K562 (cell line): ENCODE data around the gene HPDL. TPM values are rescaled to one million over a fixed set of nuclear protein-coding genes. Genes with fewer than 3 reads are reported as not detected.

Experiments used
- E2F6 ChIP-seq, 2 experiments: IDR thresholded peaks; 2 replicates each; pipeline ENCODE4 v1.6.1; 2011; ENCODE audit warnings: borderline replicate concordance in 1 of 2, control low read depth in 1 of 2, low read depth in 1 of 2, low read length in 1 of 2, mild to moderate bottlenecking in 1 of 2, mixed read lengths in 1 of 2, moderate library complexity in 1 of 2; ENCODE audit not compliant: insufficient read depth in 1 of 2, insufficient read length in 1 of 2, poor library complexity in 1 of 2, severe bottlenecking in 1 of 2; ENCODE audit errors: extremely low read depth in 1 of 2
- EGR1 ChIP-seq: fragments of 450-650 bp; conservative IDR thresholded peaks from 2 replicates; pipeline ENCODE4 v1.6.1; 2017; ENCODE audit warnings: mild to moderate bottlenecking
- ETS1 ChIP-seq: conservative IDR thresholded peaks from 2 replicates; pipeline ENCODE4 v1.6.1; 2011; ENCODE audit warnings: low read depth, mild to moderate bottlenecking, low read length; ENCODE audit not compliant: control insufficient read depth
- ETS2 ChIP-seq: IDR thresholded peaks from 2 replicates; pipeline ENCODE4 v1.6.1; 2016; ENCODE audit warnings: borderline replicate concordance, missing genetic modification characterization, mild to moderate bottlenecking, moderate library complexity, missing compliant biosample characterization; ENCODE audit not compliant: poor library complexity, severe bottlenecking
- HNRNPH1 ChIP-seq: fragments of 200-400 bp; formaldehyde crosslinking; optimal IDR thresholded peaks from 2 replicates; pipeline ENCODE3; 2017; ENCODE audit warnings: low read depth, mild to moderate bottlenecking, low read length, moderate library complexity
- MAFF ChIP-seq: IDR thresholded peaks from 2 replicates; pipeline ENCODE4 v1.6.1; 2012; ENCODE audit warnings: low read length, improper control_type of control experiment
- NCOA2 ChIP-seq, 2 experiments: fragments of 450-650 bp; IDR thresholded peaks; 2 replicates each; pipeline ENCODE4 v1.6.1; 2018; ENCODE audit warnings: mild to moderate bottlenecking in 2 of 2, moderate library complexity in 1 of 2; ENCODE audit not compliant: partially characterized antibody in 2 of 2
- NKRF ChIP-seq: fragments of 450-650 bp; IDR thresholded peaks from 2 replicates; pipeline ENCODE4 v1.6.1; 2016; ENCODE audit warnings: borderline replicate concordance
- PHF20 ChIP-seq: fragments of 450-650 bp; IDR thresholded peaks from 2 replicates; pipeline ENCODE4 v1.6.1; 2018; ENCODE audit not compliant: partially characterized antibody
- POLR2A ChIP-seq: fragments of 450-650 bp; conservative IDR thresholded peaks from 2 replicates; pipeline ENCODE4 v1.6.1; 2016
- RBM22 ChIP-seq: fragments of 200-400 bp; formaldehyde crosslinking; IDR thresholded peaks from 2 replicates; pipeline ENCODE4 v1.6.1; 2018; ENCODE audit warnings: low read length, low read depth; ENCODE audit not compliant: poor library complexity, severe bottlenecking
- RNF2 ChIP-seq: sonication (generic); IDR thresholded peaks from 2 replicates; pipeline ENCODE4 v1.6.1; 2016
- SAFB ChIP-seq: fragments of 200-400 bp; formaldehyde crosslinking; IDR thresholded peaks from 2 replicates; pipeline ENCODE4 v1.6.1; 2017; ENCODE audit warnings: low read depth, low read length, borderline replicate concordance
- TCF7 ChIP-seq: sonication (generic); IDR thresholded peaks from 2 replicates; pipeline ENCODE4 v1.6.1; 2016; ENCODE audit warnings: antibody characterized with exemption, borderline replicate concordance
- ZFX ChIP-seq: sonication (generic); formaldehyde crosslinking; IDR thresholded peaks from 2 replicates; pipeline ENCODE4 v1.8.0; 2022; ENCODE audit warnings: mild to moderate bottlenecking, missing genetic modification reagents, moderate library complexity
- ZNF133 ChIP-seq: fragments of 250-450 bp; sonication (Bioruptor Pico); IDR thresholded peaks from 2 replicates; pipeline ENCODE4 v1.4.0; 2020; ENCODE audit warnings: mild to moderate bottlenecking
- ZNF212 ChIP-seq: fragments of 450-650 bp; formaldehyde crosslinking; IDR thresholded peaks from 2 replicates; pipeline ENCODE4 v1.4.0; 2020; ENCODE audit warnings: mild to moderate bottlenecking
- ZNF239 ChIP-seq: fragments of 250-450 bp; sonication (Bioruptor Pico); IDR thresholded peaks from 2 replicates; pipeline ENCODE4 v1.4.0; 2020; ENCODE audit warnings: mild to moderate bottlenecking
- ZZZ3 ChIP-seq: fragments of 450-650 bp; IDR thresholded peaks from 2 replicates; pipeline ENCODE4 v1.6.1; 2016; ENCODE audit warnings: antibody characterized with exemption, mild to moderate bottlenecking, moderate library complexity
- polyA plus RNA-seq, 8 experiments: library from polyadenylated mRNA; depleted of rRNA in 4 of 8; stranded (reverse) in 5 of 8; unstranded in 3 of 8; fragments of >200 nt; fragmentation: Nextera tagmentation in 2 of 8; fragmentation: Illumina TruSeq in 1 of 8; extraction: Ambion mirVana in 2 of 8; extraction: Trizol in 1 of 8; gene quantifications; 2 replicates each; pipeline versions ENCODE4 v1.2.1 to v1.2.3, GENCODE V29; 2011 to 2014; ENCODE audit warnings: inconsistent platforms in 1 of 8, missing spikeins in 1 of 8
- total RNA-seq, 7 experiments: library from RNA; depleted of rRNA in 6 of 7; stranded (reverse); fragments of >200 nt in 6 of 7; fragmentation: Illumina TruSeq in 2 of 7; extraction: Trizol in 2 of 7; gene quantifications; 2 replicates each; pipeline versions ENCODE4 v1.2.1 to v1.2.3, GENCODE V29; 2011 to 2021; ENCODE audit warnings: low replicate concordance in 1 of 7
- TF ChIP-seq, protein P1 (sequence below): fragments of 250-450 bp; sonication (Bioruptor Pico); IDR thresholded peaks from 2 replicates; pipeline ENCODE4 v1.8.0; 2022; ENCODE audit warnings: inconsistent platforms, mild to moderate bottlenecking, moderate library complexity, borderline replicate concordance
- TF ChIP-seq, protein P2 (sequence below), 3 experiments: fragments of 200-800 bp in 1 of 3; sonication (Bioruptor generic) in 1 of 3; sonication (generic) in 1 of 3; formaldehyde crosslinking in 1 of 3; IDR thresholded peaks; 2 replicates each; pipeline versions ENCODE4 v1.6.1 to v1.8.0; 2016 to 2022; ENCODE audit warnings: mild to moderate bottlenecking in 2 of 3, missing compliant biosample characterization in 2 of 3, missing genetic modification characterization in 2 of 3, missing genetic modification reagents in 1 of 3

Gene HPDL
- total and polyA plus RNA-seq, 9 of the 15 experiments (the other 6 are each of a cell fraction or from before 2014, with no cell fraction given), result not detected

DNA sequence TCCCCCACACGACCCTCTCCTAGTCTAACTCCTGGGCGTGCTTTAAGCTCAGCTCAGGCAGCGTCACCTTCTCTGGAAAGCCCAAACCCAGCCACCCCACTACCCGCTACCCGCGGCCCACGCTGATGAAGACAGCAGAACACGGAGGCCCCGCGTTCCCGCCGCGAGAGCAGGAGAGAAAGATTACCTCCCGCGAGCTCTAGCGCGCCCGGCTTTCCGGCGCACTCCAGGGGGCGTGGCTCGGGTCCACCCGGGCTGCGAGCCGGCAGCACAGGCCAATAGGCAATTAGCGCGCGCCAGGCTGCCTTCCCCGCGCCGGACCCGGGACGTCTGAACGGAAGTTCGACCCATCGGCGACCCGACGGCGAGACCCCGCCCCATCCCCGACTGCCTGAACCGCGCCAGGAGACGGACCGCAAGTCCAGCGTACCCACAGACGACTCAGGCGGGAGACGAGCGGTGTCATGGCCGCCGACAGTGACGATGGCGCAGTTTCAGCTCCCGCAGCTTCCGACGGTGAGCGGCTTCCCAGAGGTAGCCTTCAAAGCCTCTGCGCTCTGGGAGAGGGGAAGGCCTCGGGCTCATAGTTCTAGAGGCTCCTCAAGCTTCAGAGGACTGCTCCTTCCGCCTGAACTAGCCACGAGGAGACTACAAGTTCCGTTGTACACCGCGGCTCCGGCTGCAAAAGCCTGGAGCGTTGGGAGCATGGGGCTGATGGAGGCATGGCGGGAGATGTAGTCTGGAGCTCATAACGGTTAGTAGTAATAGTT is 13.3 kb downstream of the HPDL start, which contains the start of the genes MUTYH and TOE1 (continued):
- TF ChIP-seq TCF7, result 0 out of 2 replicates have a peak, but pooled peaks have one; percentile 4
- TF ChIP-seq ZNF239 (CRISPR knock-in tag), result no peak
- peak; percentile 77 for TF ChIP-seq RBM22
- peak; percentile 93 for TF ChIP-seq ZFX (CRISPR knock-in tag)
- TF ChIP-seq EGR1, result peak; percentile 75
- no peak for TF ChIP-seq ETS2 (tag)
- no peak for TF ChIP-seq ZNF133 (CRISPR knock-in tag)
- TF ChIP-seq ETS1, result 0 out of 2 replicates have a peak, but pooled peaks have one; percentile 25
- peak; percentile 12 for TF ChIP-seq NKRF
- TF ChIP-seq, protein P1, sequence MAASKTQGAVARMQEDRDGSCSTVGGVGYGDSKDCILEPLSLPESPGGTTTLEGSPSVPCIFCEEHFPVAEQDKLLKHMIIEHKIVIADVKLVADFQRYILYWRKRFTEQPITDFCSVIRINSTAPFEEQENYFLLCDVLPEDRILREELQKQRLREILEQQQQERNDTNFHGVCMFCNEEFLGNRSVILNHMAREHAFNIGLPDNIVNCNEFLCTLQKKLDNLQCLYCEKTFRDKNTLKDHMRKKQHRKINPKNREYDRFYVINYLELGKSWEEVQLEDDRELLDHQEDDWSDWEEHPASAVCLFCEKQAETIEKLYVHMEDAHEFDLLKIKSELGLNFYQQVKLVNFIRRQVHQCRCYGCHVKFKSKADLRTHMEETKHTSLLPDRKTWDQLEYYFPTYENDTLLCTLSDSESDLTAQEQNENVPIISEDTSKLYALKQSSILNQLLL (CRISPR knock-in tag), result no peak
- no peak for TF ChIP-seq MAFF
- no peak for TF ChIP-seq HNRNPH1
- TF ChIP-seq RNF2, result peak; percentile 60
- TF ChIP-seq E2F6 (IDR thresholded peaks at IDR 0.05; ENCODE audit: borderline replicate concordance in 1 of 2, extremely low read depth in 1 of 2, insufficient read depth in 1 of 2, insufficient read length in 1 of 2, low read depth in 1 of 2, low read length in 1 of 2, poor library complexity in 1 of 2, severe bottlenecking in 1 of 2), result peak; percentile 86 to 91
- TF ChIP-seq, protein P2, sequence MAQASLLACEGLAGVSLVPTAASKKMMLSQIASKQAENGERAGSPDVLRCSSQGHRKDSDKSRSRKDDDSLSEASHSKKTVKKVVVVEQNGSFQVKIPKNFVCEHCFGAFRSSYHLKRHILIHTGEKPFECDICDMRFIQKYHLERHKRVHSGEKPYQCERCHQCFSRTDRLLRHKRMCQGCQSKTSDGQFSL (CRISPR knock-in tag; IDR thresholded peaks at IDR 0.05), result peak; percentile 69
- TF ChIP-seq, protein P2 (tag; IDR thresholded peaks at IDR 0.05), result no peak
- peak; percentile 99 for TF ChIP-seq POLR2A
- TF ChIP-seq ZNF212 (CRISPR knock-in tag), result no peak
- peak; percentile 93 for TF ChIP-seq ZZZ3
- no peak for TF ChIP-seq NCOA2 (IDR thresholded peaks at IDR 0.05; ENCODE audit: partially characterized antibody in 2 of 2)
- no peak; the same call in 1 of the 2 replicates for TF ChIP-seq SAFB
- peak; percentile 77 for TF ChIP-seq PHF20
